GM12874 (cell line): ENCODE data around the gene PPP1R27.

Experiments used
- CTCF ChIP-seq: IDR thresholded peaks from 2 replicates; pipeline ENCODE4 v1.5.1; 2011; ENCODE audit warnings: low read depth, mild to moderate bottlenecking, control low read depth, low read length, moderate library complexity; ENCODE audit not compliant: insufficient read depth

The PPP1R27 gene

GRCh38 chr17:81833921-81834830, 674 bp downstream of the PPP1R27 start:
- no peak for TF ChIP-seq CTCF

GRCh38 chr17:81833160-81833920, 1.5 kb downstream of the PPP1R27 start, which contains the start of gene MCRIP1:
Gene MCRIP1, minus strand, starts transcription at chr17:81833291. Its CDS starts 8,785 bp downstream, at chr17:81824506.
- no peak for TF ChIP-seq CTCF

- TF ChIP-seq CTCF = no peak
These were observed 2.2 kb downstream of the PPP1R27 start for GRCh38 chr17:81832608-81833159.

GRCh38 chr17:81831957-81832607, 2.8 kb downstream of the PPP1R27 start:
- no peak for TF ChIP-seq CTCF

GRCh38 chr17:81831563-81831956, 3.3 kb downstream of the PPP1R27 start:
- no peak for TF ChIP-seq CTCF

GRCh38 chr17:81829858-81830257, 5.0 kb downstream of the PPP1R27 start:
- no peak for TF ChIP-seq CTCF
